H1 (cell line): ENCODE data around the gene FBN3. TPM values are rescaled to one million over a fixed set of nuclear protein-coding genes. Genes with fewer than 3 reads are reported as not detected.

Experiments
- CTCF ChIA-PET: fragments of 300-600 bp; sonication (Branson Sonifier 250); formaldehyde crosslinking; loops from one replicate; lab custom pipeline; 2021; ENCODE audit not compliant: partially characterized antibody; lab: Charles Lee
- POLR2A ChIA-PET: fragments of 300-600 bp; sonication (Branson Sonifier 250); formaldehyde crosslinking; loops from one replicate; lab custom pipeline; 2021; ENCODE audit warnings: inconsistent platforms; ENCODE audit not compliant: partially characterized antibody; lab: Charles Lee
- DNase-seq, 2 experiments: peaks; one replicate each; pipeline versions ENCODE4 v3.0.0 to v3.0.0-alpha.2; 2010 to 2022; ENCODE audit warnings: low spot score in 2 of 2, low read depth in 1 of 2, mixed read lengths in 1 of 2
- FAIRE-seq: peaks from 2 replicates; lab custom pipeline; 2011; peaks lifted over from hg19 to GRCh38; lab: Jason Lieb, UNC
- H2AFZ ChIP-seq: 2 replicates; pipeline ENCODE4 v1.8.1; 2012; ENCODE audit warnings: low read length, inconsistent platforms
- H2AK5ac ChIP-seq: 2 replicates; pipeline ENCODE4 v1.6.1; 2013; ENCODE audit warnings: low read depth, low read length
- H2BK120ac ChIP-seq: replicated peaks from 2 replicates; pipeline ENCODE3; 2013; ENCODE audit warnings: low read depth, low read length, inconsistent platforms
- H2BK12ac ChIP-seq: 2 replicates; pipeline ENCODE4 v1.6.1; 2013; ENCODE audit warnings: low read depth, low read length
- H2BK15ac ChIP-seq: 2 replicates; pipeline ENCODE4 v1.6.1; 2013; ENCODE audit warnings: low read length
- H2BK20ac ChIP-seq: 2 replicates; pipeline ENCODE4 v1.6.1; 2013; ENCODE audit warnings: low read length
- H2BK5ac ChIP-seq: 2 replicates; pipeline ENCODE4 v1.6.1; 2013; ENCODE audit warnings: low read depth, low read length
- H3K14ac ChIP-seq: 2 replicates; pipeline ENCODE4 v1.6.1; 2013; ENCODE audit warnings: inconsistent platforms; ENCODE audit not compliant: insufficient read length
- H3K18ac ChIP-seq: 2 replicates; pipeline ENCODE4 v1.6.1; 2013; ENCODE audit warnings: low read length; ENCODE audit errors: extremely low read depth
- H3K23ac ChIP-seq: 2 replicates; pipeline ENCODE4 v1.6.1; 2013; ENCODE audit warnings: inconsistent platforms; ENCODE audit not compliant: insufficient read length
- H3K23me2 ChIP-seq: 2 replicates; pipeline ENCODE4 v1.6.1; 2013; ENCODE audit warnings: low read depth, low read length
- H3K27ac ChIP-seq: 2 replicates; pipeline ENCODE4 v1.6.1; 2011; ENCODE audit warnings: low read depth, low read length, inconsistent platforms
- H3K27me3 ChIP-seq, 4 experiments: replicated peaks in 1 of 4; 1 replicate in 1 of 4; 2 replicates in 3 of 4; pipeline versions ENCODE4 v1.6.1 to v1.8.1; 2011 to 2013; ENCODE audit warnings: low read length in 3 of 4, mild to moderate bottlenecking in 3 of 4, inconsistent platforms in 2 of 4, mixed read lengths in 2 of 4, moderate library complexity in 1 of 4; ENCODE audit not compliant: control insufficient read depth in 3 of 4, insufficient read depth in 3 of 4; ENCODE audit errors: extremely low read depth in 1 of 4
- H3K36me3 ChIP-seq, 4 experiments: 2 replicates each; pipeline versions ENCODE4 v1.6.1 to v1.8.1; 2011 to 2013; ENCODE audit warnings: mild to moderate bottlenecking in 4 of 4, low read length in 3 of 4, moderate library complexity in 2 of 4, control low read depth in 1 of 4, inconsistent platforms in 1 of 4; ENCODE audit not compliant: insufficient read depth in 4 of 4, control insufficient read depth in 2 of 4
- H3K4ac ChIP-seq: replicated peaks from 2 replicates; pipeline ENCODE3; 2013; ENCODE audit warnings: low read length, low read depth, mixed read lengths, inconsistent platforms; ENCODE audit not compliant: insufficient read length
- H3K4me1 ChIP-seq, 4 experiments: replicated peaks in 1 of 4; 1 replicate in 1 of 4; 2 replicates in 3 of 4; pipeline versions ENCODE4 v1.6.1 to v1.8.1; 2011 to 2013; ENCODE audit warnings: low read length in 3 of 4, inconsistent platforms in 2 of 4, mixed read lengths in 1 of 4; ENCODE audit not compliant: insufficient read depth in 4 of 4, control insufficient read depth in 3 of 4
- H3K4me2 ChIP-seq, 2 experiments: 2 replicates each; pipeline versions ENCODE4 v1.6.1 to v1.8.1; 2011 to 2013; ENCODE audit warnings: low read depth in 2 of 2, low read length in 2 of 2, control low read depth in 1 of 2, inconsistent platforms in 1 of 2, mild to moderate bottlenecking in 1 of 2; ENCODE audit not compliant: insufficient read depth in 1 of 2
- H3K4me3 ChIP-seq, 4 experiments: fragments of 200-600, 300-600 bp in 1 of 4; sonication (generic), shearing (Covaris generic), sonication (Bioruptor Twin) in 1 of 4; 2 replicates each; pipeline versions ENCODE4 v1.5.1 to v1.8.1; 2011 to 2016; ENCODE audit warnings: low read length in 4 of 4, low read depth in 3 of 4, control low read depth in 2 of 4, inconsistent platforms in 2 of 4, mild to moderate bottlenecking in 2 of 4, mixed read lengths in 1 of 4, moderate library complexity in 1 of 4; ENCODE audit not compliant: insufficient read depth in 2 of 4; ENCODE audit errors: extremely low read depth in 1 of 4
- H3K56ac ChIP-seq: replicated peaks from 2 replicates; pipeline ENCODE3; 2013; ENCODE audit warnings: low read depth, mild to moderate bottlenecking, mixed read lengths, low read length, inconsistent platforms; ENCODE audit not compliant: insufficient read length
- H3K79me1 ChIP-seq: 2 replicates; pipeline ENCODE4 v1.6.1; 2013; ENCODE audit warnings: low read depth, low read length, control low read depth
- H3K79me2 ChIP-seq, 2 experiments: 2 replicates each; pipeline versions ENCODE4 v1.6.1 to v1.8.1; 2012 to 2013; ENCODE audit warnings: low read length in 2 of 2, mild to moderate bottlenecking in 2 of 2, inconsistent platforms in 1 of 2; ENCODE audit not compliant: insufficient read depth in 2 of 2, control insufficient read depth in 1 of 2
- H3K9ac ChIP-seq, 4 experiments: replicated peaks in 1 of 4; 1 replicate in 1 of 4; 2 replicates in 3 of 4; pipeline versions ENCODE4 v1.6.1 to v1.8.1; 2011 to 2013; ENCODE audit warnings: low read depth in 3 of 4, low read length in 3 of 4, control low read depth in 2 of 4, mild to moderate bottlenecking in 2 of 4, moderate library complexity in 2 of 4, inconsistent platforms in 1 of 4; ENCODE audit errors: extremely low read depth in 1 of 4
- H3K9me3 ChIP-seq, 2 experiments: 2 replicates each; pipeline versions ENCODE4 v1.6.1 to v1.8.1; 2012 to 2013; ENCODE audit warnings: mild to moderate bottlenecking in 2 of 2, moderate library complexity in 2 of 2, control low read depth in 1 of 2, inconsistent platforms in 1 of 2, low read depth in 1 of 2, low read length in 1 of 2, mixed read lengths in 1 of 2; ENCODE audit not compliant: insufficient read depth in 2 of 2
- H4K20me1 ChIP-seq, 2 experiments: replicated peaks in 1 of 2; 2 replicates each; pipeline versions ENCODE3 to v1.8.1; 2011 to 2013; ENCODE audit warnings: inconsistent platforms in 2 of 2, low read length in 2 of 2, mild to moderate bottlenecking in 1 of 2; ENCODE audit not compliant: insufficient read depth in 2 of 2, control insufficient read depth in 1 of 2
- H4K5ac ChIP-seq: 2 replicates; pipeline ENCODE4 v1.6.1; 2013; ENCODE audit warnings: low read length, low read depth, mixed read lengths, inconsistent platforms; ENCODE audit not compliant: insufficient read length
- H4K8ac ChIP-seq: 2 replicates; pipeline ENCODE4 v1.8.0; 2013; ENCODE audit warnings: mild to moderate bottlenecking, moderate library complexity, low read length, inconsistent platforms; ENCODE audit not compliant: insufficient read depth; ENCODE audit errors: extremely low read depth
- H4K91ac ChIP-seq: replicated peaks from 2 replicates; pipeline ENCODE3; 2013; ENCODE audit warnings: low read length, mixed read lengths, inconsistent platforms; ENCODE audit not compliant: insufficient read length
- PHF8 ChIP-seq: fragments of 200-600 bp; sonication (generic); conservative IDR thresholded peaks from 2 replicates; pipeline ENCODE4 v1.7.1; 2012; ENCODE audit warnings: low read depth, mild to moderate bottlenecking, inconsistent platforms, low read length, moderate library complexity
- SIN3A ChIP-seq, 2 experiments: IDR thresholded peaks in 1 of 2; conservative IDR thresholded peaks in 1 of 2; 2 replicates each; pipeline ENCODE4 v1.6.1; 2011 to 2012; ENCODE audit warnings: low read length in 2 of 2, improper control_type of control experiment in 1 of 2, low read depth in 1 of 2, mild to moderate bottlenecking in 1 of 2
- WGBS, 2 experiments: shearing (Covaris generic) in 1 of 2; methylation state at CpG; one replicate each; pipeline versions ENCODE4 v1.1.6 to v1.1.7; 2013 to 2015; ENCODE audit warnings: low lambda C conversion rate in 2 of 2, mixed read lengths in 2 of 2, inconsistent platforms in 1 of 2, low coverage in 1 of 2, missing lambda C conversion rate in 1 of 2; ENCODE audit not compliant: insufficient replicate concordance in 2 of 2, insufficient coverage in 1 of 2, insufficient read length in 1 of 2; ENCODE audit errors: extremely low coverage in 1 of 2, missing lambda C conversion rate in 1 of 2; 5-methylcytosine and 5-hydroxymethylcytosine counted together
- polyA plus RNA-seq, 7 experiments: library from polyadenylated mRNA; depleted of rRNA in 3 of 7; stranded (reverse) in 5 of 7; unstranded in 2 of 7; fragments of >200 nt in 5 of 7; fragments of 200-250 nt in 2 of 7; gene quantifications; 1 replicate in 5 of 7; 2 replicates in 1 of 7; 4 replicates in 1 of 7; pipeline versions ENCODE4 v1.2.1 to v1.2.3, GENCODE V29; 2011 to 2013; ENCODE audit warnings: missing spikeins in 2 of 7, mixed read lengths in 2 of 7
- total RNA-seq: library from RNA; stranded (reverse); fragmentation: NEBNext Ultra II Directional; extraction: Animal tissue kit (Norgen Biotek cat#: 25700); gene quantifications from 2 replicates; pipeline ENCODE4 v1.2.1, GENCODE V29; 2021

Gene FBN3
- total and polyA plus RNA-seq, 2 of the 8 experiments (the other 6 are each of a cell fraction or from before 2014, with no cell fraction given): 37.1 to 38.7 TPM

DNA sequence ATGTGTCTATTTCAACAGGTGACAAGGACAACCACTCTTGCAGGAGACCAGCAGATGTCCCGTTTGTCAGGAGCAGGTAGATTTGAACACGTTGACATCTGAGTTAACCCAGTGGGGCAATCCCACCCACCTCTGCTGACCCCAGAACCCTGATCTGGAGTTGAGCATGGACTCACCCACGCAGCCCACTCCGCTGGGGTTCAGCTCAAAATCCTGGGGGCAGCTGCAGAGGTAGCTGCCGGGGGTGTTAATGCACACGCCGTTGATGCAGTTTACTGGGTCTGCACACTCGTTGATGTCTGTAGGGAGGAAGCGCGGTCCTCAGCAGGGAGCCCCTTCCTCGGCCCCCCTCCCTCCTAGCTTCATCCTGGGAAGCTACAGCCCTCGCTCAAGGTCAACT is 39.9 kb downstream of the FBN3 start:
- no peaks in the 10 kb centered on the region for H3K9me3 ChIP-seq
- no peaks in the 10 kb centered on the region for H3K4me1 ChIP-seq
- FAIRE-seq (no peak), DNase-seq (no peak)
- no peak overlapping the region for H3K23ac ChIP-seq
- no peak overlapping the region for H2BK12ac ChIP-seq
- no peak overlapping the region for H3K27ac ChIP-seq
- no peak overlapping the region for H3K14ac ChIP-seq
- TF ChIP-seq PHF8 (no peak), SIN3A (conservative IDR thresholded peaks at IDR 0.05 in 1 of 2, IDR thresholded peaks at IDR 0.05 in 1 of 2; ENCODE audit: low read depth in 1 of 2, low read length in 2 of 2) (no peak)
- no peak overlapping the region for H3K4me3 ChIP-seq
- peaks cover 0 to 4% of the 10 kb centered on the region in 2 experiments for H4K20me1 ChIP-seq
- ChIA-PET POLR2A (interaction anchor here (0.8 to 1.3 kb wide), 2 partner anchors 10 to 12 kb away, joined by 3 read pairs; no protein-coding TSS in a partner anchor), CTCF (no interaction called here)
- H3K4ac ChIP-seq: no peak overlapping the region
- H2AK5ac ChIP-seq: no peak overlapping the region
- H3K27me3 ChIP-seq: no peaks in the 10 kb centered on the region
- no peak overlapping the region for H4K91ac ChIP-seq
- no peak overlapping the region for H4K5ac ChIP-seq
- H3K56ac ChIP-seq: no peak overlapping the region
- H3K79me1 ChIP-seq: no peaks in the 10 kb centered on the region
- H2BK20ac ChIP-seq: no peak overlapping the region
- peaks cover 5 to 65% (median 44%) of the 10 kb centered on the region in 4 experiments; a peak in 6 of 8 replicates for H3K36me3 ChIP-seq
- H3K18ac ChIP-seq: no peak overlapping the region
- peaks cover 15% of the 10 kb centered on the region; the same call in 1 of the 2 replicates for H3K23me2 ChIP-seq
- no peak overlapping the region for H2BK5ac ChIP-seq
- H2AFZ ChIP-seq: no peak overlapping the region
- no peak overlapping the region for H3K4me2 ChIP-seq
- no peak overlapping the region for H3K9ac ChIP-seq
- H2BK120ac ChIP-seq: no peak overlapping the region
- no peak overlapping the region for H4K8ac ChIP-seq
- WGBS, 2 experiments: 90% methylated on average over 10 of the region's 12 CpGs; no CpG with 5 or more reads in 1 of the 2 experiments
- H2BK15ac ChIP-seq: no peak overlapping the region
- no peaks in the 10 kb centered on the region for H3K79me2 ChIP-seq
